ENCODE data around the gene NIPBL.

Gene NIPBL

DNA sequence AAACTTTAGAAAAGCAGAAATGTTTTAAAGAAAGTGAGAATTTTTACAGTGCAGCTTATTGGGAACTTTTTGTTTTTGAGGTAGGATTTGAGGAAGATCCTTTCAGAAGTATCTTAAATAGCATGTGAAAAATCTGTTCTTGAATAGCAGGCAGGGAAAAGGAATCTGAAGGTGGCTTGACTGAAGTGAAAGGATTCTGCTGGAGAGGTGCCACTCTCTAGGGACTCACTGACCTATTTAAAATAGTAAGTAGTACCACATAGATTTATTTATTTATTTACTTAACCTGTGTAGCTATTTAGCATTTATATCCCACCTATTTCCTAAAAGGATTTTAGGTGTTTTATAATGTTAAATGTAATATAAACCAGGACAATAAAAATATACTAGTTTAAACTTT is 69.1 kb downstream of the NIPBL start:
- no peak overlapping the region for H3K4me3 ChIP-seq (ENCODE audit: low read depth, low read length)

DNA sequence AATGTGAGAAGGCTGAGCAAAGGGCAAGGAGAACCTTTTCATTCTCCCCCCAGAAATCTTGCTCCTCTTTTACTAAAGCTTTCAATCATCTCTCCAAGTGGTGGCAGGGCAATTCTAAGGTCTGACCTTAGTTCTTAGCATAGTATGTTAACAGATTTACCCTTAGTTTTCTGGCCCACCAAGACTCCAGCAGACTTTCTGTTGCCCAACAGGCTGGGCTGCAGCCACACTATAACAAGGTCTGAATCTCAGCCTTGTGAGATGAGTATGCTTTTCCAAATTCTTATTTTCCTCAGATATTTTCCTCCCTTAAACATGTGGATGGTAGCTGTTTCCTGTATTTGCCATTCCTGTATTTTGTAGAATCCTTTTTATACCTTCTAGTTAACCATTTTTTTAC is 69.5 kb downstream of the NIPBL start:
- Histone ChIP-seq H3K36me3 (ENCODE audit: control insufficient read depth, insufficient read depth, low read length) (no peaks in the 10 kb centered on the region), H3K4me1 (peaks cover 11% of the 10 kb centered on the region), H3K4me3 (ENCODE audit: low read depth, low read length) (no peak overlapping the region), H2AFZ (no peak overlapping the region), H3K79me2 (peaks cover 34% of the 10 kb centered on the region), H3K4me2 (ENCODE audit: low read length) (no peak overlapping the region), H3K27ac (no peak overlapping the region), H3K27me3 (ENCODE audit: control insufficient read depth, insufficient read depth, low read length) (no peaks in the 10 kb centered on the region), H3K9me3 (ENCODE audit: control insufficient read depth, low read length) (no peaks in the 10 kb centered on the region), H3K9ac (no peak overlapping the region)
- TF ChIP-seq, protein P1, sequence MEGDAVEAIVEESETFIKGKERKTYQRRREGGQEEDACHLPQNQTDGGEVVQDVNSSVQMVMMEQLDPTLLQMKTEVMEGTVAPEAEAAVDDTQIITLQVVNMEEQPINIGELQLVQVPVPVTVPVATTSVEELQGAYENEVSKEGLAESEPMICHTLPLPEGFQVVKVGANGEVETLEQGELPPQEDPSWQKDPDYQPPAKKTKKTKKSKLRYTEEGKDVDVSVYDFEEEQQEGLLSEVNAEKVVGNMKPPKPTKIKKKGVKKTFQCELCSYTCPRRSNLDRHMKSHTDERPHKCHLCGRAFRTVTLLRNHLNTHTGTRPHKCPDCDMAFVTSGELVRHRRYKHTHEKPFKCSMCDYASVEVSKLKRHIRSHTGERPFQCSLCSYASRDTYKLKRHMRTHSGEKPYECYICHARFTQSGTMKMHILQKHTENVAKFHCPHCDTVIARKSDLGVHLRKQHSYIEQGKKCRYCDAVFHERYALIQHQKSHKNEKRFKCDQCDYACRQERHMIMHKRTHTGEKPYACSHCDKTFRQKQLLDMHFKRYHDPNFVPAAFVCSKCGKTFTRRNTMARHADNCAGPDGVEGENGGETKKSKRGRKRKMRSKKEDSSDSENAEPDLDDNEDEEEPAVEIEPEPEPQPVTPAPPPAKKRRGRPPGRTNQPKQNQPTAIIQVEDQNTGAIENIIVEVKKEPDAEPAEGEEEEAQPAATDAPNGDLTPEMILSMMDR (IDR thresholded peaks at IDR 0.05): no peak

More for the DNA sequence above, 69.1 kb downstream of the NIPBL start:
- H3K9ac ChIP-seq: no peak overlapping the region
- no peak overlapping the region for H2AFZ ChIP-seq
- H3K4me2 ChIP-seq (ENCODE audit: low read length): no peak overlapping the region
- H3K27ac ChIP-seq: no peak overlapping the region
- no peaks in the 10 kb centered on the region for H3K27me3 ChIP-seq (ENCODE audit: control insufficient read depth, insufficient read depth, low read length)
- no peaks in the 10 kb centered on the region for H3K9me3 ChIP-seq (ENCODE audit: control insufficient read depth, low read length)
- H3K79me2 ChIP-seq: peaks cover 31% of the 10 kb centered on the region
- H3K36me3 ChIP-seq (ENCODE audit: control insufficient read depth, insufficient read depth, low read length): no peaks in the 10 kb centered on the region
- TF ChIP-seq, protein P1 (IDR thresholded peaks at IDR 0.05): no peak
- H3K4me1 ChIP-seq: peaks cover 10% of the 10 kb centered on the region

DNA sequence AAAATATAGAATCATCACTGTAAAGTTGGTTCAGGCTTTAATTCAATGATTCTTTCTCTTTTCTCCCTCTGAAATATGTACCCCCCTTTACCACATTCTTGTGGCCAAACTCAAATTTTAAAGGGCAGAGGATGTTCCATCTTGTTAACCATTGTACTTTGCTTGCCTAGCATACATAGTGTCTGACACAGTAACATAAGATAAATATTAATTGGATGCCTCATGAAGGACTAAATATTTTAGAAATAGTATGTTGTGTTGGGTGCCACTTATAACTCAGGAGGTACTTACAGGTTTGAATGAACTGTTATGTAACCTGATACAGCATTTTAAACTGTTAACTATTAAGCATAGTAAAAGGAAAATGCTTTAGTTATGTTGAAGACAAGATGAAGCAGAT is 71.5 kb downstream of the NIPBL start:
- TF ChIP-seq, protein P1 (IDR thresholded peaks at IDR 0.05): no peak
- no peaks in the 10 kb centered on the region for H3K9me3 ChIP-seq (ENCODE audit: control insufficient read depth, low read length)
- H3K36me3 ChIP-seq (ENCODE audit: control insufficient read depth, insufficient read depth, low read length): no peaks in the 10 kb centered on the region
- H3K9ac ChIP-seq: no peak overlapping the region
- H3K4me3 ChIP-seq (ENCODE audit: low read depth, low read length): no peak overlapping the region
- H3K27me3 ChIP-seq (ENCODE audit: control insufficient read depth, insufficient read depth, low read length): no peaks in the 10 kb centered on the region
- peaks cover 33% of the 10 kb centered on the region for H3K79me2 ChIP-seq
- peaks cover 11% of the 10 kb centered on the region for H3K4me1 ChIP-seq
- H3K27ac ChIP-seq: no peak overlapping the region
- no peak overlapping the region for H3K4me2 ChIP-seq (ENCODE audit: low read length)
- no peak overlapping the region for H2AFZ ChIP-seq

DNA sequence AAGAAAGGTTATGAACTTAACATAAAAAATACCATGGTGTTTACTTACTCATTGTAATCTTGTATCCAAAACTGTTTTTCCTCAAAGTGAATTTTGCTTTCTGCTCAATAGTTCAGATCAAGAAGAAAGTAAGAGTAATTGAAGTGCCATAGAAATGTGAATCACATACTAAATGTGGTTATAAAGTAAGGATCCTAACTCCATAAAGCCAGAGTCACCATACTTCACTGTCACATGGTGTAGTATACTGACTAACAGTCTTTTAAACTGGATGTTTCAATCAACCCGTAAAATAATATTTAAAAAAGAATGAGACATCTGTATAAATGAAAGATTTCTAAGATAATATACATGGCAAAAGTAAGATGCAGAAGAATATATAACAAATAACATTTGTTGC is 72.1 kb downstream of the NIPBL start:
- Histone ChIP-seq H3K36me3 (ENCODE audit: control insufficient read depth, insufficient read depth, low read length) (no peaks in the 10 kb centered on the region), H3K9me3 (ENCODE audit: control insufficient read depth, low read length) (no peaks in the 10 kb centered on the region), H3K4me3 (ENCODE audit: low read depth, low read length) (no peak overlapping the region), H2AFZ (no peak overlapping the region), H3K27ac (no peak overlapping the region), H3K9ac (no peak overlapping the region), H3K4me2 (ENCODE audit: low read length) (no peak overlapping the region), H3K79me2 (peaks cover 32% of the 10 kb centered on the region), H3K27me3 (ENCODE audit: control insufficient read depth, insufficient read depth, low read length) (no peaks in the 10 kb centered on the region), H3K4me1 (peaks cover 6% of the 10 kb centered on the region)
- TF ChIP-seq, protein P1 (IDR thresholded peaks at IDR 0.05): no peak

DNA sequence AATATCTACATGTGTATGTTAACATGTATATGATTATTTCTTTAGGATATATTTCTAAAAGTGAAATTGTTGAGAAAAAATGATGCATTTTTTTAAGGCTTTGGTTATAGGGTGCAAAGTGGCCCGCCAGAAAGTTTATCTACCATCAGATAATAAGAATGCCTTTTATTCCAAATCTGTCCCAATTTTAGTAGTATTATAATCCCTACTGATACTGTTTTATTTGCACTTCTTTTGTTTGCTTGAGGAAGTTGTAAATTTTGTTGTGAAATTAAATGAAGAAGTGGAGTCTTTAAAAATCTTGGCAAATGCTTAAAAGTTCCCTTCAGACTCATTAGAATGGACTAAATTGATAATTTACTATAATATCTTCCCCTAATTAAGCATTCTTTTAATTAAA is 73.0 kb downstream of the NIPBL start:
- H2AFZ ChIP-seq: no peak overlapping the region
- no peak overlapping the region for H3K27ac ChIP-seq
- no peak overlapping the region for H3K4me3 ChIP-seq (ENCODE audit: low read depth, low read length)
- H3K4me2 ChIP-seq (ENCODE audit: low read length): no peak overlapping the region
- no peak overlapping the region for H3K9ac ChIP-seq
- TF ChIP-seq, protein P1 (IDR thresholded peaks at IDR 0.05): no peak
- H3K36me3 ChIP-seq (ENCODE audit: control insufficient read depth, insufficient read depth, low read length): no peaks in the 10 kb centered on the region
- peaks cover 3% of the 10 kb centered on the region for H3K4me1 ChIP-seq
- no peaks in the 10 kb centered on the region for H3K9me3 ChIP-seq (ENCODE audit: control insufficient read depth, low read length)
- peaks cover 26% of the 10 kb centered on the region for H3K79me2 ChIP-seq
- no peaks in the 10 kb centered on the region for H3K27me3 ChIP-seq (ENCODE audit: control insufficient read depth, insufficient read depth, low read length)

Data from parathyroid adenoma (tissue), 2 donors.